ENCODE results near the gene DAP.

The DAP gene

DNA sequence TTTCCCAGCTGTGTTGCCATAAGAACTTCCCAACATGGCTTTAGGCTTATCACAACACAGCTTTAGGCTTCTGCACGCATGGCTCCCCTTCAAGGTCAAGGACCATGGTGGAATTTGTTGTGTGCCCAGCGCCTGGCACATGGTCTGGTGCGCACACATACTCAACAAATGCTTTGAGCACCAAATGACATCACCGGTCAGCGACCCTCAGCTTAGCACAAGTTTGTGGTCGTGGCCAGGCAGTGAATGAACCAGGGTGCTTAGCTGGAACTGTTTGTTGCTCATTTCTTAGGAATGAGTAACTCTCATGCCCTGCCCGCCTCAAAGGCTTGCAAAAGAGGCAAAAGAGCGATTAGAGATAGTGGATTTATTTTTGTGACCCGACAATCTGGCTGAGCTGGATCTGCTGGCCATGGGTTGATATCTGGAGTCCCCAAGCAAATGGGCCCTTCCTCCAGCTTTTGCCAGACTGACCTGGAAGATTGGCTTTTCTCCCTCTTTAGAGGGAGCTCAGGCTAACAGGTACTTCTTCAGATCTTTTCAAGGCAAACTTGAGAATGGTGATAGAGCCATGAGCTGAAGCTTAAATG lies 58.9 kb downstream of the DAP start:
- no peak overlapping the region for H3K14ac ChIP-seq (ENCODE audit: low read length)

GRCh38 chr5:10701567-10702039 lies 59.4 kb downstream of the DAP start:
- H2BK5ac ChIP-seq (ENCODE audit: low read length), result no peak overlapping the region
- no peak overlapping the region for H2BK15ac ChIP-seq (ENCODE audit: low read length)
- H3K23ac ChIP-seq (ENCODE audit: low read depth, low read length, poor library complexity), result no peak overlapping the region
- DNase-seq (ENCODE audit: low spot score), result peak; percentile 24
- no peak overlapping the region for H2AFZ ChIP-seq (ENCODE audit: low read length)
- H3K4me3 ChIP-seq (ENCODE audit: low read length in 2 of 2), result no peak overlapping the region
- no peaks in the 10 kb centered on the region for H3K36me3 ChIP-seq (replicated peaks in 1 of 2; ENCODE audit: control insufficient read depth in 2 of 2, insufficient read depth in 2 of 2, low read length in 2 of 2)
- no peak overlapping the region for H4K91ac ChIP-seq (ENCODE audit: low read depth, low read length, poor library complexity)
- H2AK5ac ChIP-seq (ENCODE audit: low read depth, low read length), result no peak overlapping the region
- no peak overlapping the region for H3K9ac ChIP-seq (ENCODE audit: low read depth, low read length, poor library complexity)
- no peak overlapping the region for H3K27ac ChIP-seq (replicated peaks; ENCODE audit: low read length)
- no peak overlapping the region for H3K4me2 ChIP-seq (ENCODE audit: insufficient read depth, low read length, poor library complexity, severe bottlenecking)
- H3K79me1 ChIP-seq (ENCODE audit: low read depth, low read length), result peaks cover 2% of the 10 kb centered on the region
- no peaks in the 10 kb centered on the region for H3K9me3 ChIP-seq (replicated peaks in 1 of 2; ENCODE audit: control insufficient read depth in 2 of 2, insufficient read depth in 1 of 2, low read depth in 1 of 2, low read length in 2 of 2)
- no CpG with 5 or more reads among the region's 6 CpGs for WGBS, 2 donors (ENCODE audit: extremely low coverage in 2 of 2, insufficient read length in 2 of 2, insufficient replicate concordance in 1 of 2)
- H3K18ac ChIP-seq (ENCODE audit: low read length), result no peak overlapping the region
- no peak overlapping the region for H2BK12ac ChIP-seq (ENCODE audit: low read length)
- peaks cover 0 to 2% of the 10 kb centered on the region in 2 donors for H3K4me1 ChIP-seq (ENCODE audit: control insufficient read depth in 2 of 2, insufficient read depth in 1 of 2, low read depth in 1 of 2, low read length in 2 of 2)
- H3K4ac ChIP-seq (ENCODE audit: low read length), result no peak overlapping the region
- no peaks in the 10 kb centered on the region for H3K27me3 ChIP-seq (ENCODE audit: control insufficient read depth in 3 of 3, insufficient read depth in 3 of 3, low read depth in 1 of 3, low read length in 3 of 3)
- no peak overlapping the region for H2BK120ac ChIP-seq (ENCODE audit: low read depth, low read length)
- no peak overlapping the region for H4K8ac ChIP-seq (ENCODE audit: low read depth, low read length)
- no peak overlapping the region for H3K14ac ChIP-seq (ENCODE audit: low read length)

More for the DNA sequence above, 58.9 kb downstream of the DAP start:
- Histone ChIP-seq H3K4me1 (ENCODE audit: control insufficient read depth in 2 of 2, insufficient read depth in 1 of 2, low read depth in 1 of 2, low read length in 2 of 2) (peaks cover 0 to 2% of the 10 kb centered on the region in 2 donors), H3K4ac (ENCODE audit: low read length) (no peak overlapping the region), H2BK15ac (ENCODE audit: low read length) (no peak overlapping the region), H3K9ac (ENCODE audit: low read depth, low read length, poor library complexity) (no peak overlapping the region), H3K18ac (ENCODE audit: low read length) (no peak overlapping the region), H2BK5ac (ENCODE audit: low read length) (no peak overlapping the region), H2AFZ (ENCODE audit: low read length) (no peak overlapping the region), H3K9me3 (replicated peaks in 1 of 2; ENCODE audit: control insufficient read depth in 2 of 2, insufficient read depth in 1 of 2, low read depth in 1 of 2, low read length in 2 of 2) (no peaks in the 10 kb centered on the region), H2BK12ac (ENCODE audit: low read length) (no peak overlapping the region), H3K27me3 (ENCODE audit: control insufficient read depth in 3 of 3, insufficient read depth in 3 of 3, low read depth in 1 of 3, low read length in 3 of 3) (no peaks in the 10 kb centered on the region), H3K36me3 (replicated peaks in 1 of 2; ENCODE audit: control insufficient read depth in 2 of 2, insufficient read depth in 2 of 2, low read length in 2 of 2) (no peaks in the 10 kb centered on the region), H4K8ac (ENCODE audit: low read depth, low read length) (no peak overlapping the region), H3K79me1 (ENCODE audit: low read depth, low read length) (peaks cover 2% of the 10 kb centered on the region), H2BK120ac (ENCODE audit: low read depth, low read length) (no peak overlapping the region), H3K23ac (ENCODE audit: low read depth, low read length, poor library complexity) (no peak overlapping the region), H2AK5ac (ENCODE audit: low read depth, low read length) (no peak overlapping the region), H4K91ac (ENCODE audit: low read depth, low read length, poor library complexity) (no peak overlapping the region), H3K4me3 (ENCODE audit: low read length in 2 of 2) (no peak overlapping the region), H3K27ac (replicated peaks; ENCODE audit: low read length) (no peak overlapping the region), H3K4me2 (ENCODE audit: insufficient read depth, low read length, poor library complexity, severe bottlenecking) (no peak overlapping the region)
- DNase-seq (ENCODE audit: low spot score), result no peak
- WGBS, 2 donors (ENCODE audit: extremely low coverage in 2 of 2, insufficient read length in 2 of 2, insufficient replicate concordance in 1 of 2), result no CpG with 5 or more reads among the region's 9 CpGs

DNA sequence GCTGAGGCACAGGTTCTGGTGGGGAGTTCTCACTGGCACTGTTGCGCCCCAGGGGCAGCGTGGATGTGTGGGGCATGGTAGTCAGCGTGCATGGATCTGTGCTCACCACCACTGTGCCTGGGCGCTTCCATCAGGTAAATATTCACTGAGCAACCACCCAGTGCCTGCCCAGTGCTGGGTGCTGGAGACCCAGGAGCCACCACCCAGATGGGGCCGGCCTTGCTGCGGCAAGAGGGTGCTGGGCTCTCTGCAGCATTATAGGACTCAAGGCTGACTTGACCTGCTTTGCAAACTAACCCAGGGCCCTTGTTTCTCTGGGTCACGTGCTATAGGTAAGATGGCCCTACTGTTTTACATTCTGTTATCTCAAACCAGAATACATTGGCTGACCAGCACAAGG lies 60.5 kb downstream of the DAP start:
- Histone ChIP-seq H3K79me1 (ENCODE audit: low read depth, low read length) (peaks cover 2% of the 10 kb centered on the region), H3K4me3 (ENCODE audit: low read length in 2 of 2) (no peak overlapping the region), H2BK120ac (ENCODE audit: low read depth, low read length) (no peak overlapping the region), H3K36me3 (replicated peaks in 1 of 2; ENCODE audit: control insufficient read depth in 2 of 2, insufficient read depth in 2 of 2, low read length in 2 of 2) (no peaks in the 10 kb centered on the region), H3K14ac (ENCODE audit: low read length) (no peak overlapping the region), H3K27ac (replicated peaks; ENCODE audit: low read length) (no peak overlapping the region), H3K4me1 (ENCODE audit: control insufficient read depth in 2 of 2, insufficient read depth in 1 of 2, low read depth in 1 of 2, low read length in 2 of 2) (no peaks in the 10 kb centered on the region), H2AK5ac (ENCODE audit: low read depth, low read length) (no peak overlapping the region), H2BK12ac (ENCODE audit: low read length) (no peak overlapping the region), H2BK5ac (ENCODE audit: low read length) (no peak overlapping the region), H3K23ac (ENCODE audit: low read depth, low read length, poor library complexity) (no peak overlapping the region), H3K27me3 (ENCODE audit: control insufficient read depth in 3 of 3, insufficient read depth in 3 of 3, low read depth in 1 of 3, low read length in 3 of 3) (no peaks in the 10 kb centered on the region), H2AFZ (ENCODE audit: low read length) (no peak overlapping the region), H3K18ac (ENCODE audit: low read length) (no peak overlapping the region), H3K4ac (ENCODE audit: low read length) (no peak overlapping the region), H3K9me3 (replicated peaks in 1 of 2; ENCODE audit: control insufficient read depth in 2 of 2, insufficient read depth in 1 of 2, low read depth in 1 of 2, low read length in 2 of 2) (no peaks in the 10 kb centered on the region), H3K9ac (ENCODE audit: low read depth, low read length, poor library complexity) (peak overlapping the region; percentile 15), H3K4me2 (ENCODE audit: insufficient read depth, low read length, poor library complexity, severe bottlenecking) (no peak overlapping the region), H4K8ac (ENCODE audit: low read depth, low read length) (no peak overlapping the region), H2BK15ac (ENCODE audit: low read length) (no peak overlapping the region), H4K91ac (ENCODE audit: low read depth, low read length, poor library complexity) (no peak overlapping the region)
- DNase-seq (ENCODE audit: low spot score), result no peak
- no CpG with 5 or more reads among the region's 7 CpGs for WGBS, 2 donors (ENCODE audit: extremely low coverage in 2 of 2, insufficient read length in 2 of 2, insufficient replicate concordance in 1 of 2)

DNA sequence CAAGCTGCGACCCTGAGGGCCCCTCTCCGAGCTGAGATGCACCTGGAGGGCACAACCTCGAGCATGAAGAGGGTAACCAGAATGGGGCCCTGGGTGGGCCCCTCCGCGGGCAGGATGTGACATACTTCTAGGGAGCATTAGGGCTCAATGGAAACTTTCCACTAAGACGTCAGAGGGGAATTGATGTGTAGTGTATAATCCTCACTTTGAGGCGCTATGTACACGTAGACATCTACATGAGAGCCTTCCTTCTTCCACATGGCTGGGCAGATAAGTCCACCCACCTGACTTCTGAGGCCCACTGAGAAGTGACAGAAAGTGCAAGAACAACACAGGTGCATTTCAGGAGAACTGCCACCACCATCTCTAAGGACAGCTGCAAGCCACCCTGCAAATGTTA lies 61.0 kb downstream of the DAP start:
- H3K4me2 ChIP-seq (ENCODE audit: insufficient read depth, low read length, poor library complexity, severe bottlenecking), result no peak overlapping the region
- no peak overlapping the region for H2BK12ac ChIP-seq (ENCODE audit: low read length)
- no peak overlapping the region for H3K4ac ChIP-seq (ENCODE audit: low read length)
- H4K8ac ChIP-seq (ENCODE audit: low read depth, low read length), result no peak overlapping the region
- no peak overlapping the region for H3K4me3 ChIP-seq (ENCODE audit: low read length in 2 of 2)
- H2BK5ac ChIP-seq (ENCODE audit: low read length), result no peak overlapping the region
- no peak for DNase-seq (ENCODE audit: low spot score)
- no peaks in the 10 kb centered on the region for H3K9me3 ChIP-seq (replicated peaks in 1 of 2; ENCODE audit: control insufficient read depth in 2 of 2, insufficient read depth in 1 of 2, low read depth in 1 of 2, low read length in 2 of 2)
- H3K14ac ChIP-seq (ENCODE audit: low read length), result no peak overlapping the region
- no peak overlapping the region for H3K9ac ChIP-seq (ENCODE audit: low read depth, low read length, poor library complexity)
- no peak overlapping the region for H2BK15ac ChIP-seq (ENCODE audit: low read length)
- no peaks in the 10 kb centered on the region for H3K4me1 ChIP-seq (ENCODE audit: control insufficient read depth in 2 of 2, insufficient read depth in 1 of 2, low read depth in 1 of 2, low read length in 2 of 2)
- H3K79me1 ChIP-seq (ENCODE audit: low read depth, low read length), result peaks cover 2% of the 10 kb centered on the region
- no peak overlapping the region for H2AFZ ChIP-seq (ENCODE audit: low read length)
- no peak overlapping the region for H3K27ac ChIP-seq (replicated peaks; ENCODE audit: low read length)
- no peaks in the 10 kb centered on the region for H3K36me3 ChIP-seq (replicated peaks in 1 of 2; ENCODE audit: control insufficient read depth in 2 of 2, insufficient read depth in 2 of 2, low read length in 2 of 2)
- no peak overlapping the region for H4K91ac ChIP-seq (ENCODE audit: low read depth, low read length, poor library complexity)
- H2BK120ac ChIP-seq (ENCODE audit: low read depth, low read length), result no peak overlapping the region
- WGBS, 2 donors (ENCODE audit: extremely low coverage in 2 of 2, insufficient read length in 2 of 2, insufficient replicate concordance in 1 of 2), result no CpG with 5 or more reads among the region's 8 CpGs
- H2AK5ac ChIP-seq (ENCODE audit: low read depth, low read length), result no peak overlapping the region
- H3K23ac ChIP-seq (ENCODE audit: low read depth, low read length, poor library complexity), result no peak overlapping the region
- no peak overlapping the region for H3K18ac ChIP-seq (ENCODE audit: low read length)
- no peaks in the 10 kb centered on the region for H3K27me3 ChIP-seq (ENCODE audit: control insufficient read depth in 3 of 3, insufficient read depth in 3 of 3, low read depth in 1 of 3, low read length in 3 of 3)
